Heart left ventricle (tissue), 16 donors: ENCODE data around the gene ATP4A. TPM values are rescaled to one million over a fixed set of nuclear protein-coding genes. Genes with fewer than 3 reads are reported as not detected.

ENCODE experiments used
- ATAC-seq, 4 donors: fragments of 200-7000 bp; cut with Tn5 transposase; one replicate each; pipeline ENCODE4 v1.9.1; 2020 to 2022; ENCODE audit warnings: moderate library complexity in 4 of 4, mild to moderate bottlenecking in 3 of 4, moderate number of reproducible peaks in 1 of 4
- DNase-seq, 5 donors: peaks; one replicate each; pipeline ENCODE4 v3.0.0-alpha.2; 2020
- H3K27ac ChIP-seq, 12 donors: fragments of 200-600 bp; sonication (generic) in 4 of 12; one replicate each; pipeline versions ENCODE4 v1.5.0 to v1.8.0; 2016 to 2022; ENCODE audit warnings: mild to moderate bottlenecking in 2 of 12
- H3K27me3 ChIP-seq, 9 donors: fragments of 200-600 bp; sonication (generic) in 2 of 9; one replicate each; pipeline versions ENCODE4 v1.5.1 to v1.8.0; 2016 to 2022; ENCODE audit warnings: mild to moderate bottlenecking in 3 of 9
- H3K36me3 ChIP-seq, 9 donors: fragments of 200-600 bp; sonication (generic) in 2 of 9; one replicate each; pipeline versions ENCODE4 v1.5.0 to v1.8.0; 2018 to 2022; ENCODE audit warnings: mild to moderate bottlenecking in 2 of 9
- H3K4me1 ChIP-seq, 12 donors: fragments of 200-600 bp; sonication (generic) in 4 of 12; one replicate each; pipeline versions ENCODE4 v1.5.0 to v1.8.0; 2016 to 2022; ENCODE audit warnings: mild to moderate bottlenecking in 3 of 12
- H3K4me3 ChIP-seq, 12 donors: fragments of 200-600 bp; sonication (generic) in 4 of 12; one replicate each; pipeline versions ENCODE4 v1.5.0 to v1.8.0; 2017 to 2022; ENCODE audit warnings: mild to moderate bottlenecking in 9 of 12, moderate library complexity in 4 of 12
- H3K9me3 ChIP-seq, 12 donors: fragments of 200-600 bp; sonication (generic) in 4 of 12; one replicate each; pipeline versions ENCODE4 v1.5.0 to v1.8.0; 2016 to 2022; ENCODE audit warnings: mild to moderate bottlenecking in 1 of 12
- POLR2A ChIP-seq, 2 donors: fragments of 450-650 bp; IDR thresholded peaks; one replicate each; pipeline ENCODE4 v1.6.1; 2017; ENCODE audit warnings: antibody characterized with exemption in 2 of 2, mild to moderate bottlenecking in 2 of 2, moderate library complexity in 2 of 2
- WGBS, 4 donors: extraction: QIAGEN DNeasy Blood & Tissue Kit in 2 of 4; methylation state at CpG; one replicate each; pipeline versions ENCODE4 v1.1.5 to v1.1.7; 2013 to 2018; 5-methylcytosine and 5-hydroxymethylcytosine counted together
- intact Hi-C, 10 donors: fragments of 100-400 bp; cut with DNase I; formaldehyde crosslinking; loops; one replicate each; pipeline versions ENCODE4 v1.11.1 to v1.14.2; 2022
- polyA plus RNA-seq, 2 donors: library from polyadenylated mRNA; stranded (reverse); fragments of 200-250 nt; gene quantifications; one replicate each; pipeline ENCODE4 v1.2.3, GENCODE V29; 2013
- total RNA-seq, 9 donors: library from RNA; depleted of rRNA in 2 of 9; stranded (reverse); fragments of >200 nt in 2 of 9; fragmentation: NEBNext Ultra II Directional in 3 of 9; extraction: Animal tissue kit (Norgen Biotek cat#: 25700) in 3 of 9; gene quantifications; one replicate each; pipeline versions ENCODE4 v1.1.0 to v1.2.4, GENCODE V29; 2016 to 2023
- TF ChIP-seq, protein P1 (sequence below), 12 donors: fragments of 200-600 bp; sonication (generic) in 4 of 12; IDR thresholded peaks; one replicate each; pipeline versions ENCODE4 v1.5.0 to v1.8.0; 2018 to 2022; ENCODE audit warnings: antibody characterized with exemption in 12 of 12, mild to moderate bottlenecking in 5 of 12
- donor health status: ischemic (EF 13 %, LVEDD 7.1; RV severe dilation, severe dysfunction).
- donor health status: healthy with polysubstance abuse.
- donor health status: DM: no; HTN: yes; CAD: no.
- donor health status: DM: no; HTN: no; CAD: no.
- donor health status: ischemic (EF 25% LVEDD 6.9; RV normal size, moderate dysfunction).
- donor health status: ischemic (EF 25% LVEDD 5.7; RV mildly dilated, moderate dysfunction).
- donor health status: healthy.
- donor health status: DM: yes; HTN: yes; CAD: no.
- donor health status: ischemic (EF 35%, LVEDD 5.7; RV mildly dilated, moderate dysfunction).
- donor health status: nonischemic (EF 11% LVEDD 7.7; RV severe dilation, severe dysfunction).
- donor health status: DM: yes; HTN: yes; CAD: no.
- donor health status: PGD.
- donor health status: ischemic (EF 29% LVEDD 5.4; RV normal size, mild dysfunction).
- donor health status: nonischemic (EF 23%, LVEDD 6.1; RV moderate dilation, normal function).

Gene ATP4A
- total and polyA plus RNA-seq, 11 donors: not detected

DNA sequence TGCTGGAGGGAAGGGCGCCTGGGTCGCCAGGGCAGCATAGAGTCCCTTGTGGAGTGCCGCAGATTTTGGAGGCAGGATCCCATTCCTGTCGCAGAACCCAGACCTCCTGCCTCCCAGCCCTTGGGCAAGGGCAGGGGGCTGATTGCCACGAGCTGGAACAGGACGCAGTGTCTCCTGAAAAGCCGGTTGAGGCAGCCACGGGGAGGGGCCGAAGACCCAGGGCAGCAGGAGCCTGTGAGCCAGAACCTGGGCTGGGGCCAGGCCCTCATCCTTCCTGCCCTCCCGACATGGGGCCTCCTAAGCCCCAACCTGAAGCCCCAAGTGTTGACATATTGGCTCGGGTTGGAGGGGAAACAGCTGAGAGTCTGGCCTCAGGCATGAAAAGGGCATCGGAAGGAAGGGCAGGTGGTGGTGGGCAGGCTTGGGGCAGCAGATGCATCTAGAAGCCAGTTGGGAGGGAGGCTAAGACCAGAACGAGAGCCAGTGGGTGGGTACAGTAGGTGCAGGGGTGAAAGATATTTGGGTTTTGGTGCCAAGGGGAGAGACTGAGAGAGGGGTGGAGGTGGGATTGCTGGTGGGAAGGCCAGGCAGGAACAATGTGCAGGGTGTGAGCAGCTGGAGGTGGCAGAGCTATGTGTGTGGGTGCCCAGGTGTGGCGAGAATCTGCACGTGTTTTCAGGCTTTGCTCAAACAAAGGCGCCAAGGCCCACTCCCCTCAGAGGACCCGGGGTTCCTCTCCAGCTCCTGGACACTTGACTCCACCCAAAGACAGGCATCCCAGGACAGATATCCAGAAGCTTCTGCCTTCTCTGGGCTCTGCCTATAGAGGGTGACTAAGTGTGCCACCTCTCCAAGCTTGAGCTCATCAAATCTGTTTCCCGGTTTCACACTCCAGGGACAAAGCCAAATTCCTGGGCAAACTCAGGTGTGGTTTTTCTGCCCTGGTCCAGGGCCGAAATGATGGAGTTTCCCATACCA, 33.9 kb downstream of the ATP4A start:
- Histone ChIP-seq H3K27me3 (peaks cover 14 to 91% (median 34%) of the 10 kb centered on the region in 9 donors), H3K36me3 (no peaks in the 10 kb centered on the region), H3K4me3 (no peak overlapping the region), H3K4me1 (peaks cover 0 to 21% (median 0%) of the 10 kb centered on the region in 12 donors), H3K9me3 (no peaks in the 10 kb centered on the region), H3K27ac (no peak overlapping the region)
- intact Hi-C loops: no loop called here
- no peak for TF ChIP-seq POLR2A (IDR thresholded peaks at IDR 0.05)
- TF ChIP-seq, protein P1, sequence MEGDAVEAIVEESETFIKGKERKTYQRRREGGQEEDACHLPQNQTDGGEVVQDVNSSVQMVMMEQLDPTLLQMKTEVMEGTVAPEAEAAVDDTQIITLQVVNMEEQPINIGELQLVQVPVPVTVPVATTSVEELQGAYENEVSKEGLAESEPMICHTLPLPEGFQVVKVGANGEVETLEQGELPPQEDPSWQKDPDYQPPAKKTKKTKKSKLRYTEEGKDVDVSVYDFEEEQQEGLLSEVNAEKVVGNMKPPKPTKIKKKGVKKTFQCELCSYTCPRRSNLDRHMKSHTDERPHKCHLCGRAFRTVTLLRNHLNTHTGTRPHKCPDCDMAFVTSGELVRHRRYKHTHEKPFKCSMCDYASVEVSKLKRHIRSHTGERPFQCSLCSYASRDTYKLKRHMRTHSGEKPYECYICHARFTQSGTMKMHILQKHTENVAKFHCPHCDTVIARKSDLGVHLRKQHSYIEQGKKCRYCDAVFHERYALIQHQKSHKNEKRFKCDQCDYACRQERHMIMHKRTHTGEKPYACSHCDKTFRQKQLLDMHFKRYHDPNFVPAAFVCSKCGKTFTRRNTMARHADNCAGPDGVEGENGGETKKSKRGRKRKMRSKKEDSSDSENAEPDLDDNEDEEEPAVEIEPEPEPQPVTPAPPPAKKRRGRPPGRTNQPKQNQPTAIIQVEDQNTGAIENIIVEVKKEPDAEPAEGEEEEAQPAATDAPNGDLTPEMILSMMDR (IDR thresholded peaks at IDR 0.05): no peak
- DNase-seq (no peak), ATAC-seq (no peak)
- 59 to 66% (median 61%) methylated on average over 15 to 19 of the region's 19 CpGs for WGBS, 4 donors

DNA sequence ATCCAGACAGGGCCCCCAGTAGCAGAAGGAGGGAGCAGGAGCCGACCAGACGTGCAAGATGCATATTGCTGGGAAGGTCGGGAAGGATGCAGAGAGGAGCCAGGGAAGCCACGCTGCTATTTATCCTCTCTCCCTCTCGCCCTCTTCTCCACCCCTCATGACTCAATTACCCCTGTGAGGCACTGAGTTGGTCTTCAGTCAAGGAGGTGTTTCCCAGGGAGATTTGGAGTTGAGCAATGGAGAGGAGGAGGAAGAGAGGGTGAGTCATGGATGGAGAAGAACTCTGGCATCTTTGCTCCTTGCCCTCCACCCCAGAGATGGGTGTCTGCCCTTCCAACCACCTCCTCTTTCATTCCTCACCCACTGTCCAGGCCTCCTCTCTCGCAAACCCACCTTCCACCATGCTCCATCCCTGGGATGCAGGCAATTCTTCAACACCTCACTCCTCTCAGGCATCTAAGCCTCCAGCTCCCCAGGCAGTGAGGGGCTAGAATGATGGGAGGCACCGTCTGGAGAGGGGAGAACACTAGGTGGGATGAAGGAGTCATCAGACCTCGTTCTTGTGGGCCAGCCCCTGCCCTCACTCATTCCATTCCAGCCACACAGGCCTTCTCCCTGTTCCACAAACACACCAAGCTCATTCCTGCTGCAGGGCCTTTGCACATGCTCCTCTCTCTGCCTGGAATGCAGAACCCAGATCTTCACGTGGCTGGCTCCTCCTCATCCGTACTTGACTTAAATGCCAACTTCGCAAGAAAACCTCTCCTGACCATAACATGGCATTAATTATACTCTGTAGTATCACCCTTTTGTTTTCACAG, 35.0 kb downstream of the ATP4A start, which contains the start of gene SBSN:
Gene SBSN, minus strand, starts transcription at position 94 of the 821 bp plus-strand sequence. Its CDS starts 30 bp downstream, at position 64.
- no peak within 1 kb of the TSS for H3K27ac ChIP-seq
- 76 to 85% (median 80%) methylated on average over 11 of the region's 11 CpGs for WGBS, 4 donors
- no peaks in the 10 kb centered on the region for H3K36me3 ChIP-seq
- no peak for ATAC-seq
- no peak for TF ChIP-seq POLR2A (IDR thresholded peaks at IDR 0.05)
- peaks cover 0 to 12% (median 0%) of the 10 kb centered on the region in 12 donors for H3K4me1 ChIP-seq
- intact Hi-C loops: no loop called here
- no peak for DNase-seq
- no peaks in the 10 kb centered on the region for H3K9me3 ChIP-seq
- no peak within 1 kb of the TSS for H3K4me3 ChIP-seq
- peaks cover 9 to 89% (median 32%) of the 10 kb centered on the region in 9 donors for H3K27me3 ChIP-seq

DNA sequence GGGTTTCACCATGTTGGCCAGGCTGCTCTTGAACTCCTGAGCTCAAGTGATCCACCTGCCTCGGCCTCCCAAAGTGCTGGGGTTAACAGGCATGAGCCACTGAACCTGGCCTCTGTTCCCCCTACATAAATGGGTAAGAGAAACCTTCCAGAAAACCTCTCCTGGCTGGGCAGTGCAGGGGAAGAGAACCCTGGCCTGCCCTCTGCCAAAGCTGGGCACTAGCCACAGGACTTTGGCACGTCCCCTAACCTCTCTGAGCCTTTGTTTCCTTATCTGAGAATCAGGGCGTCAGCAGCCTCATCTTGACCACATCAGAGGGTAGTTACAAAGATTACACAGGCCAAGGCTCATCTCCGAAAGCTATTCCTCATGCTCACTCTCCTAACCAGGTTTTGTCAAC, 37.6 kb downstream of the ATP4A start:
- H3K27ac ChIP-seq: no peak overlapping the region
- no peak for TF ChIP-seq POLR2A (IDR thresholded peaks at IDR 0.05)
- no peaks in the 10 kb centered on the region for H3K4me1 ChIP-seq
- H3K27me3 ChIP-seq: peaks cover 0 to 65% (median 13%) of the 10 kb centered on the region in 9 donors
- H3K9me3 ChIP-seq: no peaks in the 10 kb centered on the region
- no peaks in the 10 kb centered on the region for H3K36me3 ChIP-seq
- intact Hi-C loops: no loop called here
- no peak overlapping the region for H3K4me3 ChIP-seq
- no peak for DNase-seq
- no peak for ATAC-seq
- WGBS, 4 donors: 75 to 82% (median 79%) methylated on average over 4 of the region's 4 CpGs

DNA sequence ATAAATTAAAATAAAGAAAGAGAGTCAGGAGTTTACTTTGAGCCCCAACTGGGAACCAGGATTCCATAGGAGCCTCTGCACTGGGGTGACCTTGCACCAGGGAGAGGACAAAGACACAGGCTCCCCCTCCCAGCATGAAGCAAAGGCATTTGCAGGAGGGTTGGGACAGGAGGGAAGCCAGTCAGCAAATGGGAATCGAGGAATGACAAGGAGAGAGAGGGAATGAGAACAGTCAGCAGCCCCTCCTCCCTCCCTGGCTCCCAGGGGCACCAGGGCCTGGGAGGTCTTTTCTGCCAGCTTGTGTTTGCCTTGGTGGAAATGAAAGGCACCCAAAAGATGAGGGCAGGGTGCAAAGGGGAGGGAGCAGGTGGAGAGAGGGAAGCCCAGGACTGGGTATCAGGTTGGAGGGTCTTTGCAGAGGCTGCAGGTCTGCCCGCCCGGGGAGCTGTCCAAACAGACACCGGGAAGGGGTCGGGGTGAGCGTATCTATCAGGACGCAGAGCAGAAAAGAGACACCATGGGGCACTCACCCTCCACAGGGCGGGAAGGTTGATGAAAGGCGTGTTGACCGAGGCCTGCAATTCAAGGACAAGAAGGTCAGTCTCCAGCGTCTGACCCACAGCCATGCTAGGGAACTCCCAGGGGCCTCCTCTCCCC, 39.1 kb downstream of the ATP4A start:
- WGBS, 4 donors: 30 to 47% (median 42%) methylated on average over 11 of the region's 11 CpGs
- DNase-seq (no peak), ATAC-seq (no peak)
- H3K27me3 ChIP-seq: peaks cover 0 to 50% (median 5%) of the 10 kb centered on the region in 9 donors
- no peak overlapping the region for H3K4me3 ChIP-seq
- TF ChIP-seq, protein P1 (IDR thresholded peaks at IDR 0.05): no peak
- TF ChIP-seq POLR2A (IDR thresholded peaks at IDR 0.05): no peak
- intact Hi-C loops: no loop called here
- H3K36me3 ChIP-seq: no peaks in the 10 kb centered on the region
- H3K9me3 ChIP-seq: no peaks in the 10 kb centered on the region
- H3K4me1 ChIP-seq: no peaks in the 10 kb centered on the region
- no peak overlapping the region for H3K27ac ChIP-seq
